ENCODE results near the gene SEC63.
"Not testable (repeated sequence)": the region's sequence is repeated elsewhere in the genome, so short reads cannot be mapped to it uniquely, and the experiment has no call there.

The SEC63 gene

GRCh38 chr6:107976155-107976783, 18.3 kb upstream of the SEC63 start:
- Histone ChIP-seq H3K36me3 (ENCODE audit: control insufficient read depth in 1 of 2, insufficient read depth in 2 of 2, low read length in 2 of 2) (no peaks in the 10 kb centered on the region), H3K9me3 (ENCODE audit: control insufficient read depth in 1 of 2, low read length in 2 of 2) (no peaks in the 10 kb centered on the region)

GRCh38 chr6:107973594-107973993, 15.6 kb upstream of the SEC63 start:
- Histone ChIP-seq H3K9ac (ENCODE audit: low read depth in 1 of 2, low read length in 2 of 2) (no peak overlapping the region), H3K9me3 (ENCODE audit: control insufficient read depth in 1 of 2, low read length in 2 of 2) (no peaks in the 10 kb centered on the region), H3K4me3 (ENCODE audit: low read depth in 1 of 2, low read length in 2 of 2) (no peak overlapping the region), H3K27me3 (ENCODE audit: control insufficient read depth in 1 of 2, insufficient read depth in 2 of 2, low read length in 2 of 2) (no peaks in the 10 kb centered on the region), H3K36me3 (ENCODE audit: control insufficient read depth in 1 of 2, insufficient read depth in 2 of 2, low read length in 2 of 2) (no peaks in the 10 kb centered on the region), H3K4me1 (ENCODE audit: control insufficient read depth in 1 of 2, insufficient read depth in 2 of 2, low read length in 2 of 2) (no peaks in the 10 kb centered on the region), H3K27ac (ENCODE audit: low read depth, low read length) (no peak overlapping the region)

More at GRCh38 chr6:107976155-107976783, 18.3 kb upstream of the SEC63 start:
- H3K27me3 ChIP-seq (ENCODE audit: control insufficient read depth in 1 of 2, insufficient read depth in 2 of 2, low read length in 2 of 2) = no peaks in the 10 kb centered on the region
- H3K9ac ChIP-seq (ENCODE audit: low read depth in 1 of 2, low read length in 2 of 2) = no peak overlapping the region
- no peak overlapping the region for H3K4me3 ChIP-seq (ENCODE audit: low read depth in 1 of 2, low read length in 2 of 2)
- no peaks in the 10 kb centered on the region for H3K4me1 ChIP-seq (ENCODE audit: control insufficient read depth in 1 of 2, insufficient read depth in 2 of 2, low read length in 2 of 2)
- H3K27ac ChIP-seq (ENCODE audit: low read depth, low read length) = no peak overlapping the region

GRCh38 chr6:107972413-107973096, 14.5 kb upstream of the SEC63 start:
- Histone ChIP-seq H3K9ac (ENCODE audit: low read depth in 1 of 2, low read length in 2 of 2) (no peak overlapping the region), H3K9me3 (ENCODE audit: control insufficient read depth in 1 of 2, low read length in 2 of 2) (no peaks in the 10 kb centered on the region), H3K4me3 (ENCODE audit: low read depth in 1 of 2, low read length in 2 of 2) (no peak overlapping the region), H3K27ac (ENCODE audit: low read depth, low read length) (no peak overlapping the region), H3K36me3 (ENCODE audit: control insufficient read depth in 1 of 2, insufficient read depth in 2 of 2, low read length in 2 of 2) (no peaks in the 10 kb centered on the region), H3K4me1 (ENCODE audit: control insufficient read depth in 1 of 2, insufficient read depth in 2 of 2, low read length in 2 of 2) (no peaks in the 10 kb centered on the region), H3K27me3 (ENCODE audit: control insufficient read depth in 1 of 2, insufficient read depth in 2 of 2, low read length in 2 of 2) (no peaks in the 10 kb centered on the region)

GRCh38 chr6:107971181-107971580, 13.2 kb upstream of the SEC63 start:
- Histone ChIP-seq H3K4me1 (ENCODE audit: control insufficient read depth in 1 of 2, insufficient read depth in 2 of 2, low read length in 2 of 2) (no peaks in the 10 kb centered on the region), H3K4me3 (ENCODE audit: low read depth in 1 of 2, low read length in 2 of 2) (no peak overlapping the region), H3K27ac (ENCODE audit: low read depth, low read length) (no peak overlapping the region), H3K36me3 (ENCODE audit: control insufficient read depth in 1 of 2, insufficient read depth in 2 of 2, low read length in 2 of 2) (no peaks in the 10 kb centered on the region), H3K9ac (ENCODE audit: low read depth in 1 of 2, low read length in 2 of 2) (no peak overlapping the region), H3K27me3 (ENCODE audit: control insufficient read depth in 1 of 2, insufficient read depth in 2 of 2, low read length in 2 of 2) (no peaks in the 10 kb centered on the region), H3K9me3 (ENCODE audit: control insufficient read depth in 1 of 2, low read length in 2 of 2) (no peaks in the 10 kb centered on the region)

GRCh38 chr6:107970255-107970654, 12.2 kb upstream of the SEC63 start:
- Histone ChIP-seq H3K4me3 (ENCODE audit: low read depth in 1 of 2, low read length in 2 of 2) (no peak overlapping the region), H3K27me3 (ENCODE audit: control insufficient read depth in 1 of 2, insufficient read depth in 2 of 2, low read length in 2 of 2) (no peaks in the 10 kb centered on the region), H3K36me3 (ENCODE audit: control insufficient read depth in 1 of 2, insufficient read depth in 2 of 2, low read length in 2 of 2) (no peaks in the 10 kb centered on the region), H3K4me1 (ENCODE audit: control insufficient read depth in 1 of 2, insufficient read depth in 2 of 2, low read length in 2 of 2) (no peaks in the 10 kb centered on the region), H3K9me3 (ENCODE audit: control insufficient read depth in 1 of 2, low read length in 2 of 2) (no peaks in the 10 kb centered on the region), H3K27ac (ENCODE audit: low read depth, low read length) (no peak overlapping the region), H3K9ac (ENCODE audit: low read depth in 1 of 2, low read length in 2 of 2) (no peak overlapping the region)

- H3K36me3 ChIP-seq (ENCODE audit: control insufficient read depth in 1 of 2, insufficient read depth in 2 of 2, low read length in 2 of 2) = no peaks in the 10 kb centered on the region
- no peaks in the 10 kb centered on the region for H3K4me1 ChIP-seq (ENCODE audit: control insufficient read depth in 1 of 2, insufficient read depth in 2 of 2, low read length in 2 of 2)
- H3K27ac ChIP-seq (ENCODE audit: low read depth, low read length) = no peak overlapping the region
- no peaks in the 10 kb centered on the region for H3K9me3 ChIP-seq (ENCODE audit: control insufficient read depth in 1 of 2, low read length in 2 of 2)
- no peak overlapping the region for H3K9ac ChIP-seq (ENCODE audit: low read depth in 1 of 2, low read length in 2 of 2)
- H3K4me3 ChIP-seq (ENCODE audit: low read depth in 1 of 2, low read length in 2 of 2) = no peak overlapping the region
- no peaks in the 10 kb centered on the region for H3K27me3 ChIP-seq (ENCODE audit: control insufficient read depth in 1 of 2, insufficient read depth in 2 of 2, low read length in 2 of 2)
Measured at GRCh38 chr6:107968081-107968480, 10.1 kb upstream of the SEC63 start.

- H3K9me3 ChIP-seq (ENCODE audit: control insufficient read depth in 1 of 2, low read length in 2 of 2) = no peaks in the 10 kb centered on the region
- H3K27ac ChIP-seq (ENCODE audit: low read depth, low read length) = no peak overlapping the region
- no peaks in the 10 kb centered on the region for H3K27me3 ChIP-seq (ENCODE audit: control insufficient read depth in 1 of 2, insufficient read depth in 2 of 2, low read length in 2 of 2)
- H3K36me3 ChIP-seq (ENCODE audit: control insufficient read depth in 1 of 2, insufficient read depth in 2 of 2, low read length in 2 of 2) = no peaks in the 10 kb centered on the region
- no peak overlapping the region for H3K4me3 ChIP-seq (ENCODE audit: low read depth in 1 of 2, low read length in 2 of 2)
- no peaks in the 10 kb centered on the region for H3K4me1 ChIP-seq (ENCODE audit: control insufficient read depth in 1 of 2, insufficient read depth in 2 of 2, low read length in 2 of 2)
- no peak overlapping the region for H3K9ac ChIP-seq (ENCODE audit: low read depth in 1 of 2, low read length in 2 of 2)
Measured at GRCh38 chr6:107965746-107966145, 7.7 kb upstream of the SEC63 start.

- Histone ChIP-seq H3K27me3 (ENCODE audit: control insufficient read depth in 1 of 2, insufficient read depth in 2 of 2, low read length in 2 of 2) (no peaks in the 10 kb centered on the region), H3K9me3 (ENCODE audit: control insufficient read depth in 1 of 2, low read length in 2 of 2) (no peaks in the 10 kb centered on the region), H3K36me3 (ENCODE audit: control insufficient read depth in 1 of 2, insufficient read depth in 2 of 2, low read length in 2 of 2) (no peaks in the 10 kb centered on the region), H3K4me1 (ENCODE audit: control insufficient read depth in 1 of 2, insufficient read depth in 2 of 2, low read length in 2 of 2) (peaks cover 0 to 4% of the 10 kb centered on the region in 2 donors), H3K9ac (ENCODE audit: low read depth in 1 of 2, low read length in 2 of 2) (no peak overlapping the region), H3K27ac (ENCODE audit: low read depth, low read length) (no peak overlapping the region), H3K4me3 (ENCODE audit: low read depth in 1 of 2, low read length in 2 of 2) (no peak overlapping the region)
Measured at GRCh38 chr6:107962723-107963122, 4.7 kb upstream of the SEC63 start.

- Histone ChIP-seq H3K4me1 (ENCODE audit: control insufficient read depth in 1 of 2, insufficient read depth in 2 of 2, low read length in 2 of 2) (peaks cover 13 to 20% of the 10 kb centered on the region in 2 donors), H3K27me3 (ENCODE audit: control insufficient read depth in 1 of 2, insufficient read depth in 2 of 2, low read length in 2 of 2) (no peaks in the 10 kb centered on the region), H3K4me3 (ENCODE audit: low read depth in 1 of 2, low read length in 2 of 2) (no peak overlapping the region), H3K9me3 (ENCODE audit: control insufficient read depth in 1 of 2, low read length in 2 of 2) (no peaks in the 10 kb centered on the region), H3K27ac (ENCODE audit: low read depth, low read length) (no peak overlapping the region), H3K36me3 (ENCODE audit: control insufficient read depth in 1 of 2, insufficient read depth in 2 of 2, low read length in 2 of 2) (peaks cover 0 to 4% of the 10 kb centered on the region in 2 donors), H3K9ac (ENCODE audit: low read depth in 1 of 2, low read length in 2 of 2) (no peak overlapping the region)
Measured at GRCh38 chr6:107959392-107959791, 1.4 kb upstream of the SEC63 start.

- not testable (repeated sequence) for H3K36me3 ChIP-seq (ENCODE audit: control insufficient read depth in 1 of 2, insufficient read depth in 2 of 2, low read length in 2 of 2); H3K9me3 ChIP-seq (ENCODE audit: control insufficient read depth in 1 of 2, low read length in 2 of 2); H3K27me3 ChIP-seq (ENCODE audit: control insufficient read depth in 1 of 2, insufficient read depth in 2 of 2, low read length in 2 of 2); H3K27ac ChIP-seq (ENCODE audit: low read depth, low read length)
- peaks cover 13 to 20% of the 10 kb centered on the region in 2 donors for H3K4me1 ChIP-seq (ENCODE audit: control insufficient read depth in 1 of 2, insufficient read depth in 2 of 2, low read length in 2 of 2)
- H3K9ac ChIP-seq (ENCODE audit: low read depth in 1 of 2, low read length in 2 of 2) = peak overlapping the region; percentile 39 to 74
- peak overlapping the region; percentile 74 to 79 for H3K4me3 ChIP-seq (ENCODE audit: low read depth in 1 of 2, low read length in 2 of 2)
Measured at GRCh38 chr6:107958689-107959362, 818 bp upstream of the SEC63 start.

Measured in duodenal mucosa (tissue), 2 donors.